Type B pancreatic cell (in vitro differentiated cells): ENCODE measurements around the gene ISCA1. TPM values are rescaled to one million over a fixed set of nuclear protein-coding genes. Genes with fewer than 3 reads are reported as not detected.

Experiments used
- DNase-seq: peaks from one replicate; pipeline ENCODE4 v3.0.0; 2021; ENCODE audit warnings: mixed read lengths; ENCODE audit not compliant: unreplicated experiment; ENCODE audit errors: extremely low spot score
- H3K27ac Mint-ChIP-seq: 2 replicates; pipeline ENCODE4 v1.8.0; 2021; ENCODE audit warnings: mild to moderate bottlenecking, mixed read lengths
- H3K27me3 Mint-ChIP-seq: 2 replicates; pipeline ENCODE4 v1.8.0; 2021; ENCODE audit warnings: mixed read lengths
- H3K36me3 Mint-ChIP-seq: 2 replicates; pipeline ENCODE4 v1.8.0; 2021; ENCODE audit warnings: mixed read lengths
- H3K4me1 Mint-ChIP-seq: one replicate; pipeline ENCODE4 v1.8.0; 2021; ENCODE audit warnings: mixed read lengths; ENCODE audit not compliant: unreplicated experiment
- H3K4me3 Mint-ChIP-seq: 2 replicates; pipeline ENCODE4 v1.8.0; 2021; ENCODE audit warnings: mild to moderate bottlenecking, mixed read lengths
- H3K9me3 Mint-ChIP-seq: 2 replicates; pipeline ENCODE4 v1.8.0; 2021; ENCODE audit warnings: mixed read lengths
- long read RNA-seq: library from polyadenylated mRNA; unstranded; transcript quantifications from one replicate; pipeline ENCODE4 v2.0.0, GENCODE V29; 2020
- total RNA-seq: library from RNA; stranded (reverse); gene quantifications from 2 replicates; pipeline ENCODE4 v1.2.1, GENCODE V29; 2021; ENCODE audit warnings: low replicate concordance
- TF ChIP-seq, protein P1 (sequence below): fragments of 200-600 bp; sonication (generic); conservative IDR thresholded peaks from 2 replicates; pipeline ENCODE4 v1.5.0; 2021; ENCODE audit warnings: antibody characterized with exemption, mild to moderate bottlenecking

The ISCA1 gene
- total RNA-seq: 33.2 and 36.8 TPM in 2 replicates
- long read RNA-seq, transcript ISCA1-203 (4 exons, 1,958 nt): major isoform, 150 of 172 reads
- long read RNA-seq, transcript ISCA1-201 (4 exons, 813 nt): minor isoform, 10 of 172 reads
- long read RNA-seq, partial matches to known transcripts: 3 of 172 reads
- long read RNA-seq, other reads (novel, unspliced or antisense): 9 of 172 reads

DNA sequence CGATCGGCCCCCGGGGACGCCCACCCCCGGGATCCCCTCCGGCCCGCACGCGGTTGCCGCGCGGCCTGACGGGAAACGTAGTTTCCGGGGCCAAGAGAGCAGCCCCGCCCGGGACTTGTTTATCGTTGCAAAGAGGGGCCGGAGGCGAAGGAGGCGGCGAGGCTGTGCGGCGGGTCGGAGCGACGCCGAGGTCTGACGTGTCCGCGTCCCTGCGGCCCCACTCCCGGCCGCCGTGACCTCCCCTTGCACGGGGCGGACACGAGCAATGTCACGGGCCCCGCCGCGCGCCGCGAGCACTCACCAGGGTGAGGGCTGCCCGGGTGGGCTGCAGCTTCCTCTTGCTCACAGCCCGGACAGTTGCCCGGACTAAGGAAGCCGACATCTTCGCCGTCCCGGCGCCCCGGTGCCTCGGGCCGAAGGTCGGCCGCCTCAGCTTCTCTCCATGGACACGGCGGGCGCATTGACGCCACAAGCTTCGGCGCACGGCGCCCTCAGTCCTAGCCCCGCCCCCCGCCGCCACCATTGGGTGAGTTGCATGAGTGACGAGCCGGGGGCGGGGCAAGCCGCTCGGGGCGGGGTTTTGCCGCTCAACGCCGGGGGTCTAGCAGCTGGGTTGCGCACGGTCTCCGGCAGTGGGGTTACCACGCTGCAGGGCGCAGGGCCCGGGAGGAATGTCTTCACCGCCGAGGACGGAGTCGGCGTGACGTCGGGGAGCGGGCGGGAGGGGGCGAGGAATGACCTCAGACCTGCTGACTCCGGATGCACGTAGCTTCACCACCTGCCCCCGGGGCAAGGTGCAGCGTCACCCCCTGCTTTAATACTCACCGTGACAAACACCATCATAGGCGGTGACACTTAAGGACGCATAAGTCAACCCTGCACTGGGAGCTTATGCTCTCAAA is at the start of gene ISCA1:
ISCA1 (minus strand) TSS at position 462 of the 902 bp plus-strand sequence; CDS start at position 382, 80 bp downstream.
- H3K4me3 Mint-ChIP-seq: peak within 1 kb of the TSS; percentile 95
- peaks cover 11% of the 10 kb centered on the region for H3K36me3 Mint-ChIP-seq
- no peaks in the 10 kb centered on the region for H3K9me3 Mint-ChIP-seq
- H3K4me1 Mint-ChIP-seq: peaks cover 35% of the 10 kb centered on the region
- TF ChIP-seq, protein P1, sequence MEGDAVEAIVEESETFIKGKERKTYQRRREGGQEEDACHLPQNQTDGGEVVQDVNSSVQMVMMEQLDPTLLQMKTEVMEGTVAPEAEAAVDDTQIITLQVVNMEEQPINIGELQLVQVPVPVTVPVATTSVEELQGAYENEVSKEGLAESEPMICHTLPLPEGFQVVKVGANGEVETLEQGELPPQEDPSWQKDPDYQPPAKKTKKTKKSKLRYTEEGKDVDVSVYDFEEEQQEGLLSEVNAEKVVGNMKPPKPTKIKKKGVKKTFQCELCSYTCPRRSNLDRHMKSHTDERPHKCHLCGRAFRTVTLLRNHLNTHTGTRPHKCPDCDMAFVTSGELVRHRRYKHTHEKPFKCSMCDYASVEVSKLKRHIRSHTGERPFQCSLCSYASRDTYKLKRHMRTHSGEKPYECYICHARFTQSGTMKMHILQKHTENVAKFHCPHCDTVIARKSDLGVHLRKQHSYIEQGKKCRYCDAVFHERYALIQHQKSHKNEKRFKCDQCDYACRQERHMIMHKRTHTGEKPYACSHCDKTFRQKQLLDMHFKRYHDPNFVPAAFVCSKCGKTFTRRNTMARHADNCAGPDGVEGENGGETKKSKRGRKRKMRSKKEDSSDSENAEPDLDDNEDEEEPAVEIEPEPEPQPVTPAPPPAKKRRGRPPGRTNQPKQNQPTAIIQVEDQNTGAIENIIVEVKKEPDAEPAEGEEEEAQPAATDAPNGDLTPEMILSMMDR: no peak
- H3K27ac Mint-ChIP-seq: peak within 1 kb of the TSS; percentile 98
- no peaks in the 10 kb centered on the region for H3K27me3 Mint-ChIP-seq
- peak; percentile 98 for DNase-seq

- DNase-seq: no peak
- no peaks in the 10 kb centered on the region for H3K4me1 Mint-ChIP-seq
- no peak overlapping the region for H3K27ac Mint-ChIP-seq
- no peaks in the 10 kb centered on the region for H3K9me3 Mint-ChIP-seq
- no peaks in the 10 kb centered on the region for H3K27me3 Mint-ChIP-seq
- TF ChIP-seq, protein P1: no peak
- peaks cover 27% of the 10 kb centered on the region for H3K36me3 Mint-ChIP-seq
- no peak overlapping the region for H3K4me3 Mint-ChIP-seq
Observed at GRCh38 chr9:86330186-86330585, 47.8 kb upstream of the ISCA1 start.

GRCh38 chr9:86329649-86330048 is 47.3 kb upstream of the ISCA1 start:
- Mint-ChIP-seq H3K27me3 (no peaks in the 10 kb centered on the region), H3K27ac (no peak overlapping the region), H3K4me1 (no peaks in the 10 kb centered on the region), H3K9me3 (no peaks in the 10 kb centered on the region), H3K4me3 (no peak overlapping the region), H3K36me3 (peaks cover 21% of the 10 kb centered on the region)
- no peak for DNase-seq
- TF ChIP-seq, protein P1: no peak

- TF ChIP-seq, protein P1: no peak
- no peaks in the 10 kb centered on the region for H3K4me1 Mint-ChIP-seq
- no peak overlapping the region for H3K4me3 Mint-ChIP-seq
- no peaks in the 10 kb centered on the region for H3K9me3 Mint-ChIP-seq
- H3K27ac Mint-ChIP-seq: no peak overlapping the region
- no peak for DNase-seq
- no peaks in the 10 kb centered on the region for H3K27me3 Mint-ChIP-seq
- H3K36me3 Mint-ChIP-seq: peaks cover 15% of the 10 kb centered on the region
Observed at GRCh38 chr9:86328156-86328555, 45.8 kb upstream of the ISCA1 start.

- Mint-ChIP-seq H3K27ac (no peak overlapping the region), H3K4me1 (no peaks in the 10 kb centered on the region), H3K9me3 (no peaks in the 10 kb centered on the region), H3K27me3 (no peaks in the 10 kb centered on the region), H3K4me3 (no peak overlapping the region), H3K36me3 (peaks cover 15% of the 10 kb centered on the region)
- TF ChIP-seq, protein P1: no peak
- no peak for DNase-seq
Observed at GRCh38 chr9:86326536-86326935, 44.2 kb upstream of the ISCA1 start.
